ENCODE measurements around the gene FAM3D.

DNA sequence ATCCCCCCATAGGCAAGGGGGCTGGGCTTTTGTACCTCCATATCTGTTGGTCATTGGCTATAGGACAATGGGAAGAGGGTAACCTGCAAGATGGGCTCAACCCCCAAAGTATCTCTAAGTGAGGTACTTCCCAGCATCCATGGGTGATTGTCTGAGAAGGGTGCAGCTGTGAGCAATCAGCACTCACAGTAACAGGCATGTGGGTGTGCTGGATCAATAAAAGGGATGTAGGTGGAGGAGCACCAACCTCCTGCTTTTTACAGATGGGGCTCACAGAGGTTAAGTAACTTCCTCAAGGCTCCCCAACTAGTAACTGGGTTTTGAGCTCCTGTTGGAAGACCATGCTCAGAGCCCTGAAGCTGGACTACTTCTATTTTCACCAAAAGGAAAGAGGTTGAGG is 63.0 kb downstream of the FAM3D start:
- TF ChIP-seq, protein P1, sequence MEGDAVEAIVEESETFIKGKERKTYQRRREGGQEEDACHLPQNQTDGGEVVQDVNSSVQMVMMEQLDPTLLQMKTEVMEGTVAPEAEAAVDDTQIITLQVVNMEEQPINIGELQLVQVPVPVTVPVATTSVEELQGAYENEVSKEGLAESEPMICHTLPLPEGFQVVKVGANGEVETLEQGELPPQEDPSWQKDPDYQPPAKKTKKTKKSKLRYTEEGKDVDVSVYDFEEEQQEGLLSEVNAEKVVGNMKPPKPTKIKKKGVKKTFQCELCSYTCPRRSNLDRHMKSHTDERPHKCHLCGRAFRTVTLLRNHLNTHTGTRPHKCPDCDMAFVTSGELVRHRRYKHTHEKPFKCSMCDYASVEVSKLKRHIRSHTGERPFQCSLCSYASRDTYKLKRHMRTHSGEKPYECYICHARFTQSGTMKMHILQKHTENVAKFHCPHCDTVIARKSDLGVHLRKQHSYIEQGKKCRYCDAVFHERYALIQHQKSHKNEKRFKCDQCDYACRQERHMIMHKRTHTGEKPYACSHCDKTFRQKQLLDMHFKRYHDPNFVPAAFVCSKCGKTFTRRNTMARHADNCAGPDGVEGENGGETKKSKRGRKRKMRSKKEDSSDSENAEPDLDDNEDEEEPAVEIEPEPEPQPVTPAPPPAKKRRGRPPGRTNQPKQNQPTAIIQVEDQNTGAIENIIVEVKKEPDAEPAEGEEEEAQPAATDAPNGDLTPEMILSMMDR (IDR thresholded peaks at IDR 0.05; ENCODE audit: low read depth, low read length, poor library complexity, severe bottlenecking): no peak
- TF ChIP-seq EZH2phosphoT487 (IDR thresholded peaks at IDR 0.05; ENCODE audit: borderline replicate concordance, low read length): no peak

Measured in DOHH2 (cell line).